GM19328 (cell line): ENCODE results near the gene LPGAT1.
"Not testable (repeated sequence)": the region's sequence is repeated elsewhere in the genome, so short reads cannot be mapped to it uniquely, and the experiment has no call there.

Source experiments
- ATAC-seq: cut with Tn5 transposase; IDR thresholded peaks from one replicate; pipeline ENCODE4 v1.9.1; 2021; ENCODE audit warnings: mild to moderate bottlenecking, moderate library complexity; ENCODE audit not compliant: unreplicated experiment

Gene LPGAT1

GRCh38 chr1:211735208-211736170 is 95.1 kb downstream of the LPGAT1 start:
- ATAC-seq: no peak

GRCh38 chr1:211734791-211735190 is 95.8 kb downstream of the LPGAT1 start:
- ATAC-seq: no peak

- ATAC-seq: no peak
These were observed 96.2 kb downstream of the LPGAT1 start for GRCh38 chr1:211734359-211734758.

GRCh38 chr1:211732293-211732980 is 98.1 kb downstream of the LPGAT1 start:
- ATAC-seq: no peak

DNA sequence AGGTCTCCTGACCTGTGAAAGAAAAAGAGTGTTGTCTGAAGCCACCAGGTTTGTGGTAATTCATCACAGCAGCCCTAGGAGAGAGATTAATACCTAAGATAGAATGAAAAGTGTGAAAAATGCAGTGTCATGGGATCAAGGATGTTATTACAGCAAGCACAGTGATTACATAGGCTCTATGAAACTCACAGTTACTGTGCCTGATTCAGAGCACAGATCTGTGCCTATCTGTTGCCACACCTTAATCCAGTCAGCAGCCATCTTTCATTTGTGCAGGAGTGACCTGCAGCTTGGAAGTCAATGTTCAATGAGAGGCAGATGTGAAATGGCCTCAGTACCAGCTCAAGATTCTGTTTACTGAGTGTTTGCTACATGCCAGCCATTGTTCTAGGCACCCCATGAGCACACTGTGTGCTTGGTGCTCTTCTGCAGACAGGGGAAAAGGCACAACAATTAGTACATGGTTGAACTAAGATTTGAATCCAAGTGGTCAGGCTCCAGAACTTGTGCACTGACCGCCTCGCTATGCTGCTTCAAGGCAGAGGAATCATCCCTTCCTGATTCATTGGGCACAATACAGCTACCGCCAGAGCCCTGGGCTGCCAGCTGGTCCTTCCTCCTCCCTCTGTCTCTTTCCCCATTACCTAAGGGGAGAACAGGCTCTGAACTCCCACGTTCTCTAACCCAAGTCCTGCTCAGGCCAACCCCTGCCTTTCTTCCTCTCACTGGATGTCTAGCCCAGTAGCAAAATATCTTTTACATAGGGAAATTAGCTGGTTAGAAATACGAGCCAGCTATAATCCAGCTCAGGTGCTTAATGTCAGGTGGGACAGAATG is 98.9 kb downstream of the LPGAT1 start:
- ATAC-seq: no peak

DNA sequence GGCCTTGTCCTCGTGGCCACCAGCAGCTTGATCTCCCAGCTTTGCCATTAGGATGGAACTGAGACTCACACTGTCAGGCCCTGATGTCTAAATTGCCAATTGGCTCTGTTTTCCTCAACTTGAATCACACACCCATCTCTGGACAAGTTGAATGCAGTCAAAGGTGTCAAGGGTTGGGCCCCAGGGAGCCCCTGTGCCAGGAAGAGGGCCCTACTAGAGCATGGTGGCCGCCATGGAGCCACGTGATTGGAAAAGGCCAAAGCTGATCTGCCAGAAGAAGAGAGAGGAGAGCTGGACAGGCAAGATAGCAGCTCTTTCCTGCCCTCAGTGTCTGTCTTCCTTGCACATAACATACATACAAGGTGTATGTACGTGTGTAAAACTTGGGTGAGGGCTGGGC is 100.2 kb downstream of the LPGAT1 start:
- ATAC-seq: no peak

- ATAC-seq: no peak
These were observed 101.3 kb downstream of the LPGAT1 start for GRCh38 chr1:211729238-211729637.

- no peak for ATAC-seq
These were observed 104.0 kb downstream of the LPGAT1 start for GRCh38 chr1:211726467-211726995.

- no peak for ATAC-seq
These were observed 105.8 kb downstream of the LPGAT1 start for GRCh38 chr1:211724687-211725196.

- no peak for ATAC-seq
These were observed 107.3 kb downstream of the LPGAT1 start for GRCh38 chr1:211723273-211723672.

DNA sequence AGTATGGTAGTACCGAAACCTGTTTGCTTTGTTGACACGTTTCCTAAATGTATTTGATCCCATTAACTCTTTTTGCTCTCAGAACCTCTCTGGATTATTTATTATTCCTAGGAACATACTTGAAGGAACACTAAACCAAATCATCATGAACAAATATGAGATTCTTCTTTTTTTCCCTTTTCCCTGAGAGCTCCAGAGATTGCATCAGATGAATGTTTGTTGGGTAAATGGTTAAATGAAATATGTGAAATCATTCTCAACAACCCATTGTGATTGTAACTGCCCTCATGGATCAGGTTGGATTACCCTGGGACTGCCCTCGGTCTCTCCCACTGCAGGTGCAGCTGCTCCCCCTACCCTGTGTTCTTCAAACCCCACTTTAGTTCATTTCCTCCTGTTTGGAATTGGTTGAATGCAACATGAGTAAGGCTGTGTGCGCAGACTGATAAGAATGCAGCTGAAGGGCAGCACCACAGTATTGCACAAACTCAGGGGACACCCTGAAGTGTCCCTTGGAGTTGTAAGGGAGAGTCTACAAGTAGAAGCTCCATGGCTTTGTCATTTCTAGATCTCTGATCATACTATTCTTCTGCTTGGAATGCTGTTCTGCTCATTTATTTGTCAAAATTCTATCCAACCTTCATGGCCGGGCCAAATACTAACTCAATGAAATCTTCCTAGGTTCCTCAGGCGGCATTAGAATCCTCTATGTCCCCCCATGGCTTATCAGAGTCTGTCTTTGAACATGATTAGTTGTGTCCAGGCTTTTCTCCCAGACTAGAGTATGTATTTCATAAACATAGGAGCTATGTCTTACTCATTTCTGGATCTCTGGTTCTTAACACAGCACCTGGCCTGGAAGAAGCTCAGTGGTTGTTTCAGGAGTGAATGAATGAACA is 108.0 kb downstream of the LPGAT1 start:
- ATAC-seq: no peak

DNA sequence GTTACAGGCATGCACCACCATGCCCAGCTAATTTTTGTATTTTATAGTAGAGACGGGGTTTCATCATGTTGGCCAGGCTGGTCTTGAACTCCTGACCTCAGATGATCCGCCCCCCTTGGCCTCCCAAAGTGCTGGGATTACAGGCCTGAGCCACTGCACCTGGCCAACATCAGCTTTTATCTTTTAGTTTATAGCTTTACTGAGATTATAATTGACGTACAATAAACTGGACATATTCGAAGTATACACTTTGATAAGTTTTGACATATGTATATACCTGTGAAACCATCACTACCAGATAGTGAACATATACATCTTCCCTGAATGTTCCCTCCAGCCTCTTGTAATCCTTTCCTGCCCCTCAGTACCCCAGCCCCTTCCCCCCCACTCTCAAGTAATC is 114.0 kb downstream of the LPGAT1 start:
- ATAC-seq: not testable (repeated sequence)

DNA sequence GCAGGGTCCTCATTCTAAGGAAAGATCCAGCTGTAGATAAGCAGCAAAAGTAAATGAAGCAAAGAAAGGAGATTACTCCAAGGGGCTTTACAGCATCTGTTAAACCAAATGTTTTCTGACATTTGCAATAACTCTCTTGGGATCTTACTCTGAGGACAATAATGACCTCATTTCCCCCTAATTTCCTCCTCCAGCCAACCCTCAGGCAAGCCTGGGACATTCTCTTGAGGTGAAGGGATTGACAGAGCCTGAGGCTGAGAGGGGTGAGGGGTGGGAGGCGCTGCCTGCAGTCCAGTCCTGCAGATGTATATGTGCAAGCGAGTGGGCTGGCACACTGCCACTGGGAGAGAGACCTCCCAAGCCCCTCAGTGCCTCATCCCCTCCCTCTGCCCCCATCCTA is 114.6 kb downstream of the LPGAT1 start:
- ATAC-seq: no peak

DNA sequence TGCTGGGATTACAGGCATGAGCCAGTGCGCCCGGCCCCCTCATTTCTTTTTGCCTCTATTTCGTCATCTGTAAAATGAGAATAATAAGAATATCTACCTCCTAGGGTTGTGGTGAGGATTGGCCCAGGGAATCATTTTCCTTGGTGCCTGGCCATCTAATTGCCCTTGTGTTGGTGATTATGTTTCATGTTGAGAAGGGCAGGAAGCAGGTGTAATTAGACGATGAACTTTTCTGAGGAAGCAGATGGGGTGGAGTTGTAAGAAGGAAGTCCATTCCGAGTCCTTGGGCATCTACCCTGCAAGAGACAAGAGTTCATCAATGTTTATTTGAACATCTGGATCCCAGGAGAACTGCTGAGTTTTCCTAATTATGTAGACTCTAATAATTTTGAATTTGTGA is 116.4 kb downstream of the LPGAT1 start:
- ATAC-seq: no peak

DNA sequence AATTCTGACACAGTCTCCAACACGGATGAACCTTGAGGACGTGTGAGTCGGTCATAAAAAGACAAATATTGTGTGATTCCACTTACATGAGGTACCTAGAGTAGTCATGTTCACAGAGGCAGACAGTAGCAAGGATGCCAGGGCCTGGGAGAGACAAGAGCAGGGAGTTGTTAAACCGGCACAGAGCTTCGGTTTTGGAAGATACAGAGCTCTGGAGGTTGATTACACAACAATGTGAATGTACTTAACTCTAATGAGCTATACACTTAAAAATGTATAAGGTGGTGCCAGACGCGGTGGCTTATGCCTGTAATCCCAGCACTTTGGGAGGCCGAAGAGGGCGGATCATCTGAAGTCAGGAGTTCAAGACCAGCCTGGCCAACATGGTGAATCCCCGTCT is 117.3 kb downstream of the LPGAT1 start:
- ATAC-seq: no peak

GRCh38 chr1:211711315-211711705 is 119.3 kb downstream of the LPGAT1 start:
- no peak for ATAC-seq

- no peak for ATAC-seq
These were observed 119.8 kb downstream of the LPGAT1 start for GRCh38 chr1:211710566-211711314.

GRCh38 chr1:211708926-211709325 is 121.6 kb downstream of the LPGAT1 start:
- ATAC-seq: no peak

GRCh38 chr1:211708006-211708405 is 122.6 kb downstream of the LPGAT1 start:
- no peak for ATAC-seq
